Colonic mucosa (tissue), 4 donors: ENCODE measurements around the gene ZBTB9. TPM values are rescaled to one million over a fixed set of nuclear protein-coding genes. Genes with fewer than 3 reads are reported as not detected.

Experiments used
- DNase-seq: peaks from one replicate; pipeline ENCODE4 v3.0.0-alpha.2; 2020
- H3K27ac ChIP-seq: fragments of 200-600 bp; one replicate; pipeline ENCODE4 v1.8.0; 2021
- H3K27me3 ChIP-seq: fragments of 200-600 bp; one replicate; pipeline ENCODE4 v1.8.0; 2021
- H3K36me3 ChIP-seq: fragments of 200-600 bp; one replicate; pipeline ENCODE4 v1.8.0; 2021
- H3K4me1 ChIP-seq: fragments of 200-600 bp; one replicate; pipeline ENCODE4 v1.8.0; 2021; ENCODE audit warnings: mild to moderate bottlenecking
- H3K4me3 ChIP-seq: fragments of 200-600 bp; one replicate; pipeline ENCODE4 v1.8.0; 2021
- H3K9ac ChIP-seq, 2 donors: one replicate each; pipeline ENCODE4 v1.7.0; 2013; ENCODE audit warnings: control low read depth in 2 of 2, low read depth in 2 of 2, low read length in 2 of 2
- H3K9me3 ChIP-seq: fragments of 200-600 bp; one replicate; pipeline ENCODE4 v1.8.0; 2021
- intact Hi-C: fragments of 100-400 bp; cut with DNase I; formaldehyde crosslinking; loops from one replicate; pipeline ENCODE4 v1.14.1; 2022
- total RNA-seq, 2 donors: library from RNA; stranded (reverse); fragmentation: NEBNext Ultra II Directional in 1 of 2; extraction: Animal tissue kit (Norgen Biotek cat#: 25700) in 1 of 2; gene quantifications; one replicate each; pipeline ENCODE4 v1.2.1, GENCODE V29; 2021
- TF ChIP-seq, protein P1 (sequence below): fragments of 200-600 bp; IDR thresholded peaks from one replicate; pipeline ENCODE4 v1.8.0; 2022; ENCODE audit warnings: antibody characterized with exemption, mild to moderate bottlenecking
- donor health status: healthy.
- donor health status: DM: no; HTN: no; CAD: no.
- donor health status: DM: no; HTN: no; CAD: no.

The ZBTB9 gene
- total RNA-seq, 2 donors from 2014 or later: 4.8 to 8.1 TPM

- Histone ChIP-seq H3K4me1 (peaks cover 1% of the 10 kb centered on the region), H3K4me3 (no peak overlapping the region), H3K27ac (no peak overlapping the region), H3K9me3 (no peaks in the 10 kb centered on the region), H3K36me3 (no peaks in the 10 kb centered on the region), H3K27me3 (no peaks in the 10 kb centered on the region), H3K9ac (no peak overlapping the region)
- no peak for DNase-seq
- TF ChIP-seq, protein P1, sequence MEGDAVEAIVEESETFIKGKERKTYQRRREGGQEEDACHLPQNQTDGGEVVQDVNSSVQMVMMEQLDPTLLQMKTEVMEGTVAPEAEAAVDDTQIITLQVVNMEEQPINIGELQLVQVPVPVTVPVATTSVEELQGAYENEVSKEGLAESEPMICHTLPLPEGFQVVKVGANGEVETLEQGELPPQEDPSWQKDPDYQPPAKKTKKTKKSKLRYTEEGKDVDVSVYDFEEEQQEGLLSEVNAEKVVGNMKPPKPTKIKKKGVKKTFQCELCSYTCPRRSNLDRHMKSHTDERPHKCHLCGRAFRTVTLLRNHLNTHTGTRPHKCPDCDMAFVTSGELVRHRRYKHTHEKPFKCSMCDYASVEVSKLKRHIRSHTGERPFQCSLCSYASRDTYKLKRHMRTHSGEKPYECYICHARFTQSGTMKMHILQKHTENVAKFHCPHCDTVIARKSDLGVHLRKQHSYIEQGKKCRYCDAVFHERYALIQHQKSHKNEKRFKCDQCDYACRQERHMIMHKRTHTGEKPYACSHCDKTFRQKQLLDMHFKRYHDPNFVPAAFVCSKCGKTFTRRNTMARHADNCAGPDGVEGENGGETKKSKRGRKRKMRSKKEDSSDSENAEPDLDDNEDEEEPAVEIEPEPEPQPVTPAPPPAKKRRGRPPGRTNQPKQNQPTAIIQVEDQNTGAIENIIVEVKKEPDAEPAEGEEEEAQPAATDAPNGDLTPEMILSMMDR: no peak
- intact Hi-C loops: no loop called here
Observed at GRCh38 chr6:33433544-33434191, 20.7 kb upstream of the ZBTB9 start.

DNA sequence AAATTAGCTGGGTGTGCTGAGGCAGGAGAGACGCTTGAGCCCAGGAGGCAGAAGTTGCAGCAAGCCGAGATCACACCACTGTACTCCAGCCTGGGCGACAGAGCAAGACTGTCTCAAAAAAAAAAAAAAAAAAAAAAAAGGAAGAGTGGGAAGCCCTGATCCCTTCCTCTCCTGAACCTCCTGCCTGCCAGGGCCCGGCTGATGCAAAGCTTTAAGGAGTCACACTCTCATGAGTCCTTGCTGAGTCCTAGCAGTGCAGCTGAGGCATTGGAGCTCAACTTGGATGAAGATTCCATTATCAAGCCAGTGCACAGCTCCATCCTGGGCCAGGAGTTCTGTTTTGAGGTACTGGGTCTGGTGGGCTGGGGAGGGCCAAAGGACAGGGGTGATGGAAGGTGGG, 19.4 kb upstream of the ZBTB9 start:
- H3K4me3 ChIP-seq: no peak overlapping the region
- no peak overlapping the region for H3K9ac ChIP-seq
- H3K4me1 ChIP-seq: no peaks in the 10 kb centered on the region
- TF ChIP-seq, protein P1: no peak
- H3K36me3 ChIP-seq: no peaks in the 10 kb centered on the region
- intact Hi-C loops: no loop called here
- no peaks in the 10 kb centered on the region for H3K27me3 ChIP-seq
- no peaks in the 10 kb centered on the region for H3K9me3 ChIP-seq
- DNase-seq: no peak
- no peak overlapping the region for H3K27ac ChIP-seq

DNA sequence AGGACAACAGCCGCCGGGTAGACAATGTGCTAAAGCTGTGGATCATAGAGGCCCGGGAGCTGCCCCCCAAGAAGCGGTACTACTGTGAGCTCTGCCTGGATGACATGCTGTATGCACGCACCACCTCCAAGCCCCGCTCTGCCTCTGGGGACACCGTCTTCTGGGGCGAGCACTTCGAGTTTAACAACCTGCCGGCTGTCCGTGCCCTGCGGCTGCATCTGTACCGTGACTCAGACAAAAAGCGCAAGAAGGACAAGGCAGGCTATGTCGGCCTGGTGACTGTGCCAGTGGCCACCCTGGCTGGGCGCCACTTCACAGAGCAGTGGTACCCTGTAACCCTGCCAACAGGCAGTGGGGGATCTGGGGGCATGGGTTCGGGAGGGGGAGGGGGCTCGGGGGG, 16.7 kb upstream of the ZBTB9 start:
- Histone ChIP-seq H3K9ac (no peak overlapping the region), H3K9me3 (no peaks in the 10 kb centered on the region), H3K27ac (no peak overlapping the region), H3K4me1 (no peaks in the 10 kb centered on the region), H3K27me3 (no peaks in the 10 kb centered on the region), H3K4me3 (no peak overlapping the region), H3K36me3 (no peaks in the 10 kb centered on the region)
- intact Hi-C loops: no loop called here
- TF ChIP-seq, protein P1: no peak
- DNase-seq: no peak

DNA sequence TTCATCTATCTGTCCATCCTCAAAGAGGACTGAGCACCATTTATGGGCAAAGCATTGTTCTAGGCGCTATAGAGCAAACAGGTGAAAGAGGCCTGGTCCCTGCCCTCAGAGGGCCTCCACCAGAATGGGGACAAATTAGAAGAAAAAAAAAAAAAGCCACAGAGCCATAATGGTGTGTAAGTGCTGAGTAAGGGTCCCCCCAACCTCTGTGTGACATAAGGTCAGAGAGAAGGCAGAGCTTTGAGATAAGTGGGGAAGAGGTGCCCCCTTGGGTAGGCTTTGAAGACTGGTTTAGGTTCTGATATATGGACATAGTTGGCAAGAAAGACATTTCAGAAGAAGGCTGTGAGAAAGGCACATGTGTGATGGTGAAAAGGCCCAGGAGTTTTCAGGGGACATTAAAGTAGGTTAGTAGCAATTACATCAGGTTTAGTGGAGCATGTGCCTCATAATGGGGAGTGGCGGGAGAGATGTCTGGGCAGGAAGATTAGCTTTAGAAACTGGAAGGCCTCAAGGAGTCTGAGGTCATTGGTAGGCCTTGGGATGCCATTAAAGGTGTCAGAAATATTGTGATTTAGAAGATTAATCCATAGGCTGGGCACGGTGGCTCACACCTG, 15.3 kb upstream of the ZBTB9 start:
- Histone ChIP-seq H3K9ac (no peak overlapping the region), H3K27ac (no peak overlapping the region), H3K27me3 (no peaks in the 10 kb centered on the region), H3K4me1 (no peaks in the 10 kb centered on the region), H3K4me3 (no peak overlapping the region), H3K36me3 (no peaks in the 10 kb centered on the region), H3K9me3 (no peaks in the 10 kb centered on the region)
- DNase-seq: no peak
- intact Hi-C loops: no loop called here
- TF ChIP-seq, protein P1: no peak

- H3K27ac ChIP-seq: no peak overlapping the region
- no peaks in the 10 kb centered on the region for H3K4me1 ChIP-seq
- TF ChIP-seq, protein P1: no peak
- no peaks in the 10 kb centered on the region for H3K36me3 ChIP-seq
- DNase-seq: no peak
- no peak overlapping the region for H3K9ac ChIP-seq
- no peak overlapping the region for H3K4me3 ChIP-seq
- no peaks in the 10 kb centered on the region for H3K27me3 ChIP-seq
- intact Hi-C loops: loop anchor here (10.0 kb wide), 1 partner anchor 125 kb away; no protein-coding TSS in a partner anchor
- no peaks in the 10 kb centered on the region for H3K9me3 ChIP-seq
Observed at GRCh38 chr6:33439956-33440648, 14.3 kb upstream of the ZBTB9 start.
